Uterus (tissue), 4 donors: ENCODE results near the gene ARHGEF11. TPM values are rescaled to one million over a fixed set of nuclear protein-coding genes. Genes with fewer than 3 reads are reported as not detected.

ENCODE experiments used
- DNase-seq, 2 donors: peaks; one replicate each; pipeline ENCODE4 v3.0.0-alpha.2; 2019 to 2020
- H3K27ac ChIP-seq, 2 donors: fragments of 200-600 bp; sonication (generic); 1 replicate in 1 of 2; 2 replicates in 1 of 2; pipeline ENCODE4 v1.5.1; 2016 to 2018
- H3K27me3 ChIP-seq, 2 donors: fragments of 200-600 bp; sonication (generic); one replicate each; pipeline ENCODE4 v1.5.1; 2018 to 2019; ENCODE audit warnings: control low read depth in 1 of 2
- H3K36me3 ChIP-seq, 2 donors: fragments of 200-600 bp; sonication (generic); one replicate each; pipeline ENCODE4 v1.5.1; 2019; ENCODE audit warnings: control low read depth in 1 of 2
- H3K4me1 ChIP-seq, 2 donors: fragments of 200-600 bp; sonication (generic); one replicate each; pipeline ENCODE4 v1.5.1; 2018 to 2019; ENCODE audit warnings: control low read depth in 1 of 2
- H3K4me3 ChIP-seq, 2 donors: fragments of 200-600 bp; sonication (generic); 1 replicate in 1 of 2; 2 replicates in 1 of 2; pipeline ENCODE4 v1.5.1; 2018 to 2019; ENCODE audit warnings: mild to moderate bottlenecking in 1 of 2
- H3K9me3 ChIP-seq, 2 donors: fragments of 200-600 bp; sonication (generic); one replicate each; pipeline ENCODE4 v1.5.1; 2019; ENCODE audit warnings: control low read depth in 1 of 2
- POLR2A ChIP-seq, 2 donors: fragments of 450-650 bp; IDR thresholded peaks; one replicate each; pipeline ENCODE4 v1.6.1; 2016; ENCODE audit warnings: antibody characterized with exemption in 2 of 2, mild to moderate bottlenecking in 1 of 2, moderate library complexity in 1 of 2
- intact Hi-C: fragments of 100-400 bp; cut with DNase I; formaldehyde crosslinking; loops from one replicate; pipeline ENCODE4 v1.15.1; 2023; ENCODE audit warnings: low total_unique reads
- total RNA-seq, 4 donors: library from RNA; depleted of rRNA in 3 of 4; stranded (reverse); fragments of >200 nt in 3 of 4; gene quantifications; one replicate each; pipeline versions ENCODE4 v1.1.0 to v1.2.4, GENCODE V29; 2014 to 2023
- TF ChIP-seq, protein P1 (sequence below), 4 experiments: fragments of 200-600 bp in 2 of 4; fragments of 450-650 bp in 2 of 4; sonication (generic) in 2 of 4; IDR thresholded peaks; one replicate each; pipeline ENCODE4 v1.5.1; 2016 to 2019; ENCODE audit warnings: antibody characterized with exemption in 4 of 4, mild to moderate bottlenecking in 2 of 4, moderate library complexity in 1 of 4
- donor health status: DM: yes; HTN: yes; CAD: no.

ARHGEF11 gene
- total RNA-seq, 4 donors from 2014 or later, result 28.2 to 65.3 (median 40.5) TPM

DNA sequence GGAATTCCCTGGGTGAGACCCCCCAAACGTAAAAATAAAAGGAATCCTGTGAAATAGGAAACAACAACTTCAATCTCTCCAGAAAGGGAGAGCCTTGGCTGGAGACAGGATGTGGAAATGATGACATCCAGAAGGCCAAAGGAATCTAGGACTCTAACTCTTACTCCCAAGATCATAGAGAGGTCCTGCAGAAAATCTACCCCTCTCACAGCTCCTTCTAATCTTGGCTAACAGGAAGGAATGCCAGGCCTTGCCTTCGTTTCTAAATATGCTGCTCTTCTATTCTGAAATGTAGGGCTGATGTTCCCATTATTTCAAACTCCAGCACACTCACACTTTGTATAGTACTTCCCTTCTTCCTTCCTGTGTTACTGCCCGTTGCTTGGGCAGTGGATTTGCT, 40.7 kb downstream of the ARHGEF11 start:
- Histone ChIP-seq H3K9me3 (no peaks in the 10 kb centered on the region), H3K4me3 (no peak overlapping the region), H3K27ac (no peak overlapping the region), H3K4me1 (no peaks in the 10 kb centered on the region), H3K27me3 (no peaks in the 10 kb centered on the region), H3K36me3 (no peaks in the 10 kb centered on the region)
- TF ChIP-seq POLR2A (IDR thresholded peaks at IDR 0.05), result no peak
- intact Hi-C loops, result no loop called here
- DNase-seq, result no peak

DNA sequence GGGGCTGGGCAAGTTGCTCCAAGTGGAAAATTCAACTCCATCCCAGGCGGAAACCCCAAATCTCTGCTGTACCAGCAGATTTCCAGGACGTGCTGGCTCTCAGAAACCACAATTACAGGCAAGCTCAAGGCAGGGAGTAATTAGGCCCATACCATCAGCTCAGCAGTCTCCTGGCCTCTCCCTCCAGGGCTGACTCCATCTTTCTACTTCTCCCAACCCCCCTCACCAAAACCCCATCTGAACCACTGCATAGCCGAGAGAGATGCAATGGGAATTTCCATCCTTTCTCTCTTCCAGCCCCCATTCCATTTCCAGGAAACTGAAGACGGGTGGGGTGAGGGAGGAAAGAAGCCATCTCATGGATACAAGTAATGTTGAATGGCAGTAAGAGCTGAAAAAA, 41.2 kb downstream of the ARHGEF11 start:
- no peak overlapping the region for H3K27ac ChIP-seq
- H3K4me1 ChIP-seq, result no peaks in the 10 kb centered on the region
- no peaks in the 10 kb centered on the region for H3K36me3 ChIP-seq
- no peak for DNase-seq
- intact Hi-C loops, result no loop called here
- no peaks in the 10 kb centered on the region for H3K9me3 ChIP-seq
- TF ChIP-seq, protein P1, sequence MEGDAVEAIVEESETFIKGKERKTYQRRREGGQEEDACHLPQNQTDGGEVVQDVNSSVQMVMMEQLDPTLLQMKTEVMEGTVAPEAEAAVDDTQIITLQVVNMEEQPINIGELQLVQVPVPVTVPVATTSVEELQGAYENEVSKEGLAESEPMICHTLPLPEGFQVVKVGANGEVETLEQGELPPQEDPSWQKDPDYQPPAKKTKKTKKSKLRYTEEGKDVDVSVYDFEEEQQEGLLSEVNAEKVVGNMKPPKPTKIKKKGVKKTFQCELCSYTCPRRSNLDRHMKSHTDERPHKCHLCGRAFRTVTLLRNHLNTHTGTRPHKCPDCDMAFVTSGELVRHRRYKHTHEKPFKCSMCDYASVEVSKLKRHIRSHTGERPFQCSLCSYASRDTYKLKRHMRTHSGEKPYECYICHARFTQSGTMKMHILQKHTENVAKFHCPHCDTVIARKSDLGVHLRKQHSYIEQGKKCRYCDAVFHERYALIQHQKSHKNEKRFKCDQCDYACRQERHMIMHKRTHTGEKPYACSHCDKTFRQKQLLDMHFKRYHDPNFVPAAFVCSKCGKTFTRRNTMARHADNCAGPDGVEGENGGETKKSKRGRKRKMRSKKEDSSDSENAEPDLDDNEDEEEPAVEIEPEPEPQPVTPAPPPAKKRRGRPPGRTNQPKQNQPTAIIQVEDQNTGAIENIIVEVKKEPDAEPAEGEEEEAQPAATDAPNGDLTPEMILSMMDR (IDR thresholded peaks at IDR 0.05), result no peak
- no peak for TF ChIP-seq POLR2A (IDR thresholded peaks at IDR 0.05)
- H3K4me3 ChIP-seq, result no peak overlapping the region
- H3K27me3 ChIP-seq, result no peaks in the 10 kb centered on the region

DNA sequence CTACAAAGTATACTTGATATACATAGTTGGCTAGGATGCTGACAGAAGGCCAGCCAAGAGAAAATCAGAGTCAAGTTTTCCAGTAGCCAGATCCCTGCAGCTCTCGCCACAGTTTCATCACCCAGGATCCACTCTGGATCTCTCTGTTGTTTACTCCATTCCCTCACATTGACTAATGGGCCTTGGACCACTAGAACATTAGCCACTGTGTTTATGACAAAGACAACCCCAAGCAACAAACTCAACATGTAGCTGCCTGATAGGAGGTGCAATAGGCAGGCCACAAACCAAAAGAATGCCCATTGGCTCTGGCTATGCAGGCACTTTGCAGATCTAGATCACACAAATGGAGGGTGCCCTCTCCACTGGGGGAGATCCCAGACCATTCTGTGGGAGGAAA, 44.2 kb downstream of the ARHGEF11 start:
- TF ChIP-seq, protein P1 (IDR thresholded peaks at IDR 0.05), result no peak
- no peak for TF ChIP-seq POLR2A (IDR thresholded peaks at IDR 0.05)
- H3K4me1 ChIP-seq, result no peaks in the 10 kb centered on the region
- H3K36me3 ChIP-seq, result no peaks in the 10 kb centered on the region
- H3K9me3 ChIP-seq, result no peaks in the 10 kb centered on the region
- no peaks in the 10 kb centered on the region for H3K27me3 ChIP-seq
- H3K27ac ChIP-seq, result no peak overlapping the region
- H3K4me3 ChIP-seq, result no peak overlapping the region
- DNase-seq, result no peak
- intact Hi-C loops, result no loop called here

DNA sequence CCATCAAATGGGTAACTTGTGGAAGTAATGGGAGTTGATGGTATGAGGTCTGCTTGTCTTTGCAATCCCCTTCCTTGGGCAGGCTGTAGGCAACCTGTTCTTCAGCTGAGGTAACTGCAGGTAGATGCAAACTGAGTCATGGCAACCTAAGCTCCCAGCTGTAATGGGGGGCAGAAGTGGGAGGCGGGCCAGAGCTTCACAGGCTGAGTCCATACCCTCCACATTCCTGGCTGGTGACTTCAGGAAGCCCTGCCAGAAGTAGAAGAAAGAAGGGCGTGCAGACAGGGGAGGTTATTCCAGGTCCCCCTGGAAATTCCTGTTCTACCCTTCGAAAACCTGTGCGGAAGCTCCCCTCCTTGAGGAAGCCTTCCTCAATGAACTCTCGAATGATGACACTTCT, 44.9 kb downstream of the ARHGEF11 start:
- intact Hi-C loops, result no loop called here
- no peak for DNase-seq
- Histone ChIP-seq H3K9me3 (no peaks in the 10 kb centered on the region), H3K4me1 (no peaks in the 10 kb centered on the region), H3K27ac (no peak overlapping the region), H3K36me3 (no peaks in the 10 kb centered on the region), H3K27me3 (no peaks in the 10 kb centered on the region), H3K4me3 (no peak overlapping the region)
- TF ChIP-seq POLR2A (IDR thresholded peaks at IDR 0.05), result no peak
- TF ChIP-seq, protein P1 (IDR thresholded peaks at IDR 0.05), result no peak

DNA sequence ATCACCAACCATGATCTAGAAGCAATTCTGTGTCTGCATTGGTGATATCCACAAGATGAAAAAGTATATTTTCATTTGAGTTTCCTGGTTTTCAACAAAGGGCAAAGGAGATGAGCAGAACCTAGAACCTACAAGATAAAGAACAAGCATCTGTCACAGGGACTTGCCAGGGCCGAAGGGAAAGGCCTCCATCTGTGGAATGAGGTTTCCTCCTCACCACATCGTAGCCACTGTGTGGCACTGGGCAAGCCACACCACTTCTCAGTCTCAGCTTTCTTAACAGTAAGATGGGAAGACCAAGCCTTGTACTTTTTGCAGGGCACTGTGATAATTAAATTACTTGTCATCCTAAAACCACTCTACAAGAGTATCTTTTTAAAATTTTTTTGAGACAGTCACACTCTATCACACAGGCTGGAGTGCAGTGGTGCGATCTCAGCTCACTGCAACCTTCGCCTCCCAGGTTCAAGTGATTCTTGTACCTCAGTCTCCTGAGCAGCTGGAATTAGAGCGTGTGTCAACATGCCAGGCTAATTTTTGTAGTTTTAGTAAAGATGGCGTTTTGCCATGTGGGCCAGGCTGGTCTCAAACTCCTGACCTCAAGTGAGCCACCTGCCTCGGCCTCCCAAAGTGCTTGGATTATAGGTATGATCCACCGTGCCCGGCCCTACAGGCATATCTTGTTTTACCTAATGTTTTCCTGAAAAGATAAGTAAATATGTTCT, 45.8 kb downstream of the ARHGEF11 start:
- TF ChIP-seq POLR2A (IDR thresholded peaks at IDR 0.05), result no peak
- TF ChIP-seq, protein P1 (IDR thresholded peaks at IDR 0.05), result no peak
- H3K36me3 ChIP-seq, result no peaks in the 10 kb centered on the region
- no peaks in the 10 kb centered on the region for H3K27me3 ChIP-seq
- H3K27ac ChIP-seq, result no peak overlapping the region
- H3K4me1 ChIP-seq, result no peaks in the 10 kb centered on the region
- H3K4me3 ChIP-seq, result no peak overlapping the region
- no peaks in the 10 kb centered on the region for H3K9me3 ChIP-seq
- no peak for DNase-seq
- intact Hi-C loops, result no loop called here
